Peyer's patch (tissue), 4 donors: Measurements from ENCODE around the gene IGF1R. TPM values are rescaled to one million over a fixed set of nuclear protein-coding genes. Genes with fewer than 3 reads are reported as not detected.

ENCODE experiments used
- DNase-seq, 3 donors: peaks; one replicate each; pipeline ENCODE4 v3.0.0-alpha.2; 2017 to 2019
- H3K27ac ChIP-seq, 4 donors: fragments of 200-600 bp; sonication (generic); one replicate each; pipeline ENCODE4 v1.5.1; 2016 to 2019
- H3K27me3 ChIP-seq, 2 donors: fragments of 200-600 bp; sonication (generic); one replicate each; pipeline ENCODE4 v1.5.1; 2019
- H3K36me3 ChIP-seq, 3 donors: fragments of 200-600 bp; sonication (generic); one replicate each; pipeline ENCODE4 v1.5.1; 2016 to 2019
- H3K4me1 ChIP-seq, 4 donors: fragments of 200-600 bp; sonication (generic); one replicate each; pipeline ENCODE4 v1.5.1; 2016 to 2019
- H3K4me3 ChIP-seq, 4 donors: fragments of 200-600 bp; sonication (generic); 1 replicate in 3 of 4; 2 replicates in 1 of 4; pipeline ENCODE4 v1.5.1; 2016 to 2019; ENCODE audit warnings: mild to moderate bottlenecking in 1 of 4
- H3K9me3 ChIP-seq, 4 donors: fragments of 200-600 bp; sonication (generic); one replicate each; pipeline ENCODE4 v1.5.1; 2016 to 2019; ENCODE audit warnings: mild to moderate bottlenecking in 1 of 4
- POLR2A ChIP-seq, 2 donors: fragments of 450-650 bp; IDR thresholded peaks; one replicate each; pipeline ENCODE4 v1.5.1; 2017; ENCODE audit warnings: antibody characterized with exemption in 2 of 2, mild to moderate bottlenecking in 2 of 2, moderate library complexity in 2 of 2
- total RNA-seq, 4 donors: library from RNA; depleted of rRNA; stranded (reverse); fragments of >200 nt; gene quantifications; one replicate each; pipeline ENCODE4 v1.1.0, GENCODE V29; 2016
- TF ChIP-seq, protein P1 (sequence below), 6 experiments: fragments of 450-650 bp in 4 of 6; fragments of 200-600 bp in 2 of 6; sonication (generic) in 1 of 6; IDR thresholded peaks; one replicate each; pipeline ENCODE4 v1.5.1; 2017 to 2019; ENCODE audit warnings: antibody characterized with exemption in 6 of 6, mild to moderate bottlenecking in 3 of 6, moderate library complexity in 1 of 6

The IGF1R gene
- total RNA-seq, 4 donors from 2014 or later: 29.6 to 176 (median 88.1) TPM

DNA sequence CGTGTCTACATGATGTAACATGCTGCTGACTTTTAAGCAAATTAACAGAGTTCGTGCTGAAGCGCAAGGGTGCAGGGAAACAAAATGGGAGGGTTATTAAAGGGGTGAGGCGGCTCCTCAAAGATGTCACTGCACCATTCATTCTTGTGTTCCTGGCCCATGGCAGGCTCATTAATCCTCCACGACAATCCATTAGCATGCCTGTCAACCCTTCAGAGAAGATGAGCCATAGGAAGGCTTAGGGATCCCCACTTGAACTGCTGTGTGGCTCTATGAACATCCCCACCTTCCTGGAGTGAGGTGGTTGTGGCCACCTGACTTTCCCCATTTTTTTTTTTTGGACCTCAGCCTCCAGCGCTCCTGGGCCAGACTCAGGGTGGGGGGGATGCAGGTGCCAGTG lies 45.8 kb downstream of the IGF1R start:
- Histone ChIP-seq H3K9me3 (no peaks in the 10 kb centered on the region), H3K4me3 (no peak overlapping the region), H3K36me3 (no peaks in the 10 kb centered on the region), H3K27me3 (no peaks in the 10 kb centered on the region), H3K4me1 (peaks cover 0 to 12% (median 2%) of the 10 kb centered on the region in 4 donors), H3K27ac (no peak overlapping the region)
- TF ChIP-seq, protein P1, sequence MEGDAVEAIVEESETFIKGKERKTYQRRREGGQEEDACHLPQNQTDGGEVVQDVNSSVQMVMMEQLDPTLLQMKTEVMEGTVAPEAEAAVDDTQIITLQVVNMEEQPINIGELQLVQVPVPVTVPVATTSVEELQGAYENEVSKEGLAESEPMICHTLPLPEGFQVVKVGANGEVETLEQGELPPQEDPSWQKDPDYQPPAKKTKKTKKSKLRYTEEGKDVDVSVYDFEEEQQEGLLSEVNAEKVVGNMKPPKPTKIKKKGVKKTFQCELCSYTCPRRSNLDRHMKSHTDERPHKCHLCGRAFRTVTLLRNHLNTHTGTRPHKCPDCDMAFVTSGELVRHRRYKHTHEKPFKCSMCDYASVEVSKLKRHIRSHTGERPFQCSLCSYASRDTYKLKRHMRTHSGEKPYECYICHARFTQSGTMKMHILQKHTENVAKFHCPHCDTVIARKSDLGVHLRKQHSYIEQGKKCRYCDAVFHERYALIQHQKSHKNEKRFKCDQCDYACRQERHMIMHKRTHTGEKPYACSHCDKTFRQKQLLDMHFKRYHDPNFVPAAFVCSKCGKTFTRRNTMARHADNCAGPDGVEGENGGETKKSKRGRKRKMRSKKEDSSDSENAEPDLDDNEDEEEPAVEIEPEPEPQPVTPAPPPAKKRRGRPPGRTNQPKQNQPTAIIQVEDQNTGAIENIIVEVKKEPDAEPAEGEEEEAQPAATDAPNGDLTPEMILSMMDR (IDR thresholded peaks at IDR 0.05): no peak
- no peak for TF ChIP-seq POLR2A (IDR thresholded peaks at IDR 0.05)
- DNase-seq: no peak

DNA sequence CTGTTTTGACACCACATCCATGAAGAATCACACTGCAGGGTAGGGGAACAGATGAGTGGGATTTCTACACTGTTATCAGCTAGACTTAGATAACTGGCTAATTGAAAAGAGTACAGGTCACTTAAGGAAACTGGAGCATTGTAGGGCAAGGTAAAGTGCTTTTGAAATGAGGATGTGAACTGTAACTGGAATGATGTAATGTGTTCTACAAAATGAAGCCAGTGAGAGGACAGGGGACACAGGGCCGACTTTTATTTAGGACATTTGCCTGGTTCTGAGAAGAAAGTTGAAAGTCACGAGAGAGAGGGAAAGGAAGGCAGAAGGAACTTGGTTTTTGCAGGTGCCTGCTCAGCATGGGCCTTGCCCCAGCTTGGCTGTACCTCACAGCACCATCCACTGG lies 50.5 kb downstream of the IGF1R start:
- no peaks in the 10 kb centered on the region for H3K9me3 ChIP-seq
- no peak for DNase-seq
- no peak overlapping the region for H3K4me3 ChIP-seq
- H3K4me1 ChIP-seq: peaks cover 0 to 21% (median 2%) of the 10 kb centered on the region in 4 donors
- no peaks in the 10 kb centered on the region for H3K36me3 ChIP-seq
- no peak for TF ChIP-seq POLR2A (IDR thresholded peaks at IDR 0.05)
- TF ChIP-seq, protein P1 (IDR thresholded peaks at IDR 0.05): no peak
- H3K27me3 ChIP-seq: no peaks in the 10 kb centered on the region
- no peak overlapping the region for H3K27ac ChIP-seq

DNA sequence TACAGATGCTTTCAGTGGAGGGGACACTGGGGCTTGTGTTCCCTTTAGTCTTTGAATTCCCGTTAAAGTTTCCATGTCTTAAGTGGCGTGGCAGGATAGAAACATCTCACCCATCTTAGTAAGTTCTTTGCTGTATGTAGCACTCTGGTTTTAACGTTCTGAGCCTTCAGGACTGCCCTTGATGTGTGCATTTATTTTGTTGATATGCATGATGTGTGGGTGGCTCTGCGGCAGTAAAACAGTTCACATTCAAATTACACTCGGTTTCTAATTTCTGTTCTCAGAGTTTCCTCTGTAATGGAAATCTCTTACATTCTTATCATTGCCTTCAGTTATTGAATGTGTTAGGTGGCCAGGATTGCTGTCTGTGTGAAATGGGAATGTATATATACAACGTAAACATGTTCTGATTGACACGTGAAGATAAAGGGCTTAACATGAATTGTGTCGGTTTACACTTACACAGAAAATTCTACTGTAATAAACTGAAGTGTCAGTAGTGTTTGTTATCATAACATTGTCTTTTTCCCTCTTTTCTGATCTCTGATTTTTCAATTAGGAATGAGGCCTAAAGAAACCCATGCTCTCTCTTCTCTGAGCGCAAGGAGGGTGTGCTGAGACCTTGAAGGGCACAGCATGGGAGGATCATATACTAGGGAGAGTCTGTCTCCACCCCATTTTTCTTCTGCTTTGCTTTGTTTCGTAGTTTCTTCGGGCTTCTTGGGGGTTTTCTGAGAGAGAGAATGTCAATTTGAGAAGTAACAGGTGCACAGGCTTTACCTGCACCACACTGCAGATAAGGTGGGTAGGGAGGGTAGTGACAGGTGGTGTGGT lies 51.5 kb downstream of the IGF1R start:
- DNase-seq: no peak
- H3K9me3 ChIP-seq: no peaks in the 10 kb centered on the region
- H3K4me3 ChIP-seq: no peak overlapping the region
- H3K4me1 ChIP-seq: peaks cover 0 to 21% (median 2%) of the 10 kb centered on the region in 4 donors
- H3K36me3 ChIP-seq: no peaks in the 10 kb centered on the region
- TF ChIP-seq POLR2A (IDR thresholded peaks at IDR 0.05): no peak
- TF ChIP-seq, protein P1 (IDR thresholded peaks at IDR 0.05): no peak
- H3K27me3 ChIP-seq: no peaks in the 10 kb centered on the region
- no peak overlapping the region for H3K27ac ChIP-seq

DNA sequence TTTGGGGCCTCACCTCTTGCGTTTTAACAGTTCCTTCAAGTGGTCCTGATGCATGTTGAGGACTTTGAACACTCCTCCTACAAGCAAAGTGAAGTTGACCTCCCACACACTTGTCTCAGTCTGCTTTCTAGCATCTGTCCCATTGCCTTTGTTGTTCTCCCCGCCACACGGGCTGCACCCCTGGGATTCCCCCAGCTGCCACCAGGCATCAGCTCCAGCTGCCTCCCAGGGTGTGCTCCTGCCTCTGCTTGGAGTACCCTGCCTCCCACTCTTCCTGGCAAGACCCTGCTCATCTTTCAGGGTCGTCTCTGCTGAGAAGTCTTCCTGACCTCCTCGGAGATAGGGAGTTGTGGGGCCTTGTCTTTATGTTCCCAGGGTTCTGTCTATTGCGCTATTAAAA lies 52.2 kb downstream of the IGF1R start:
- H3K9me3 ChIP-seq: no peaks in the 10 kb centered on the region
- DNase-seq: no peak

DNA sequence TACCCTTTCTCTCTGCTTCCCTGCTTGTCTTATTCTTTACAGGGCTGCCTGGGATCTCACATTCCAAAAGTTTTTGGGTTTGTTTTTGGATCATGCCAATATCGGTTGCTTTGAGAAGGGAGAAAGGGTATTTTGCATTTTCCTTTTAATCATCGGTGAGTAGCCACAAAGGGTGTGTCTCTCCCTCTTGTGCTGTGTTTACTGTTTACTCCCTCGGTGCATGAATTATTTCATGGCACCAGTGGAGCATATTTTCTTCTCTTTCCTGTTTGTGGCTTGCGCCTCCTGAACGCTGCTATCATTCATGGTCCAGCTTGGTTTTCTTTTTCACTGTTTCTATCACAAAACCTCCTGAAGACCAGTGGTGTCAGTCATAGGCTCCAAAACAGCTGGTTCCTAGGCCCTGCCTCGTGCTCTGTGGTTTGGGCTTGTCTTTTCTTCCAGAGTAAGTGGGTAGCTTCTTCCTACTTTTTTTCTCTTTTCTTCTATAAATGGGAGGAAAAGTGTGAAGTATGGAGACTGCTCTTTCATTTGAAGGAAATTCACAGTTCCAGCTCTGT lies 54.9 kb downstream of the IGF1R start:
- H3K36me3 ChIP-seq: peaks cover 0 to 8% (median 0%) of the 10 kb centered on the region in 3 donors
- TF ChIP-seq POLR2A (IDR thresholded peaks at IDR 0.05): no peak
- TF ChIP-seq, protein P1 (IDR thresholded peaks at IDR 0.05): no peak
- H3K27ac ChIP-seq: no peak overlapping the region
- H3K4me3 ChIP-seq: no peak overlapping the region
- no peaks in the 10 kb centered on the region for H3K9me3 ChIP-seq
- H3K4me1 ChIP-seq: peaks cover 0 to 21% (median 0%) of the 10 kb centered on the region in 4 donors
- DNase-seq: no peak
- H3K27me3 ChIP-seq: no peaks in the 10 kb centered on the region

More for the DNA sequence above, 52.2 kb downstream of the IGF1R start:
- peaks cover 0 to 21% (median 2%) of the 10 kb centered on the region in 4 donors for H3K4me1 ChIP-seq
- H3K27me3 ChIP-seq: no peaks in the 10 kb centered on the region
- H3K27ac ChIP-seq: no peak overlapping the region
- no peaks in the 10 kb centered on the region for H3K36me3 ChIP-seq
- no peak overlapping the region for H3K4me3 ChIP-seq
- no peak for TF ChIP-seq POLR2A (IDR thresholded peaks at IDR 0.05)
- TF ChIP-seq, protein P1 (IDR thresholded peaks at IDR 0.05): no peak
